MCF 10A (cell line): Measurements from ENCODE around the gene FREY1. TPM values are rescaled to one million over a fixed set of nuclear protein-coding genes. Genes with fewer than 3 reads are reported as not detected.

Experiments
- BruUV-seq: library from RNA; stranded (reverse); fragments of 400-500 nt; replicated peaks from 2 replicates; lab custom pipeline; 2021; lab: Mats Ljungman, UMichigan
- CTCF ChIA-PET: fragments of 300-600 bp; sonication (Branson Sonifier 250); formaldehyde crosslinking; extraction: SDS; loops from one replicate; lab custom pipeline; 2021; ENCODE audit warnings: antibody characterized with exemption, inconsistent platforms; lab: Yijun Ruan, JAX
- POLR2A ChIA-PET: fragments of 300-600, 350-650 bp; sonication (Branson Sonifier 250); formaldehyde crosslinking; extraction: SDS; loops from one replicate; lab custom pipeline; 2020; ENCODE audit warnings: antibody characterized with exemption, inconsistent platforms; lab: Yijun Ruan, JAX
- DNase-seq: peaks from one replicate; pipeline ENCODE4 v3.0.0-alpha.2; 2018; ENCODE audit not compliant: unreplicated experiment
- H3K27ac Mint-ChIP-seq: one replicate; pipeline ENCODE4 v1.8.0; 2022; ENCODE audit warnings: mild to moderate bottlenecking, low read depth, mixed read lengths; ENCODE audit not compliant: unreplicated experiment
- H3K27me3 Mint-ChIP-seq: one replicate; pipeline ENCODE4 v1.8.0; 2022; ENCODE audit warnings: mixed read lengths; ENCODE audit not compliant: insufficient read depth, unreplicated experiment
- H3K36me3 Mint-ChIP-seq: one replicate; pipeline ENCODE4 v1.8.0; 2022; ENCODE audit warnings: mild to moderate bottlenecking, moderate library complexity, mixed read lengths; ENCODE audit not compliant: insufficient read depth, unreplicated experiment
- H3K4me1 Mint-ChIP-seq: one replicate; pipeline ENCODE4 v1.8.0; 2022; ENCODE audit warnings: mixed read lengths; ENCODE audit not compliant: insufficient read depth, unreplicated experiment
- H3K4me3 Mint-ChIP-seq: one replicate; pipeline ENCODE4 v1.8.0; 2022; ENCODE audit warnings: mild to moderate bottlenecking, moderate library complexity, mixed read lengths; ENCODE audit not compliant: unreplicated experiment
- H3K9me3 Mint-ChIP-seq: one replicate; pipeline ENCODE4 v1.8.0; 2022; ENCODE audit warnings: mixed read lengths; ENCODE audit not compliant: unreplicated experiment
- intact Hi-C: fragments of 100-400 bp; cut with micrococcal nuclease; formaldehyde crosslinking; loops from 2 replicates; pipeline ENCODE4 v1.14.1; 2022
- total RNA-seq: library from RNA; stranded (reverse); gene quantifications from 2 replicates; pipeline ENCODE4 v1.2.3, GENCODE V29; 2022
- TF ChIP-seq, protein P1 (sequence below): fragments of 200-600 bp; IDR thresholded peaks from one replicate; pipeline ENCODE4 v1.8.0; 2022; ENCODE audit warnings: antibody characterized with exemption, mild to moderate bottlenecking; ENCODE audit not compliant: unreplicated experiment

Gene FREY1
- total RNA-seq, 1 experiment from 2014 or later = 1.3 TPM

DNA sequence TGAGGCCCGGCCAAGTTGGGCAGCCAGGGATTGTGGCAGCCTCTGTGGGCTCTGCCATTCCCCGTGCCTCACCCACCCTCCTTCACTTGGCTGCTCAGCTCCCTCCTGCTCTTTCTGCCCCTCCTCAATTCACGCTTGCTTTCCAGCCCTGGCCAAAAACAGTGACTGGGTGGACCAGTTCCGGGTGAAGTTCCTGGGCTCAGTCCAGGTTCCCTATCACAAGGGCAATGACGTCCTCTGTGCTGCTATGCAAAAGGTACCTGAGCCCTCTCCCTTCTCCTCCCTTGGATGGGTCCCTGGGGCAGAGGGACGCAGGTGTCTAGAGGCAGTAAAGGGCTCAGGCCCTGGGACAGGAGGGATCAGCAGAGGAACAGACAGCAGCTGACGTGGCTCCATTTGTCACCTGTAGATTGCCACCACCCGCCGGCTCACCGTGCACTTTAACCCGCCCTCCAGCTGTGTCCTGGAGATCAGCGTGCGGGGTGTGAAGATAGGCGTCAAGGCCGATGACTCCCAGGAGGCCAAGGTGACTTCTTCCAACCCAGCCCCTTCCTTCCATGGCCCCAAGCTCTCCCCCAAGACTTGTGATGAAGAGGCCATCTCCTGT lies 2.7 kb downstream of the FREY1 start:
- no TSS peak for BruUV-seq
- intact Hi-C loops = no loop called here
- peaks cover 8% of the 10 kb centered on the region for H3K4me1 Mint-ChIP-seq
- H3K36me3 Mint-ChIP-seq = peaks cover 22% of the 10 kb centered on the region
- H3K9me3 Mint-ChIP-seq = no peaks in the 10 kb centered on the region
- POLR2A ChIA-PET = interaction anchor here (1.2 to 2.7 kb wide), 2 partner anchors 13 to 27 kb away, joined by 3 to 10 read pairs; partner anchors contain the start of gene PEX16
- CTCF ChIA-PET = interaction anchor here (0.6 kb wide), 1 partner anchor 1322 kb away, joined by 3 read pairs; no protein-coding TSS in a partner anchor
- H3K4me3 Mint-ChIP-seq = no peak overlapping the region
- H3K27me3 Mint-ChIP-seq = no peaks in the 10 kb centered on the region
- H3K27ac Mint-ChIP-seq = no peak overlapping the region
- DNase-seq = no peak
- TF ChIP-seq, protein P1, sequence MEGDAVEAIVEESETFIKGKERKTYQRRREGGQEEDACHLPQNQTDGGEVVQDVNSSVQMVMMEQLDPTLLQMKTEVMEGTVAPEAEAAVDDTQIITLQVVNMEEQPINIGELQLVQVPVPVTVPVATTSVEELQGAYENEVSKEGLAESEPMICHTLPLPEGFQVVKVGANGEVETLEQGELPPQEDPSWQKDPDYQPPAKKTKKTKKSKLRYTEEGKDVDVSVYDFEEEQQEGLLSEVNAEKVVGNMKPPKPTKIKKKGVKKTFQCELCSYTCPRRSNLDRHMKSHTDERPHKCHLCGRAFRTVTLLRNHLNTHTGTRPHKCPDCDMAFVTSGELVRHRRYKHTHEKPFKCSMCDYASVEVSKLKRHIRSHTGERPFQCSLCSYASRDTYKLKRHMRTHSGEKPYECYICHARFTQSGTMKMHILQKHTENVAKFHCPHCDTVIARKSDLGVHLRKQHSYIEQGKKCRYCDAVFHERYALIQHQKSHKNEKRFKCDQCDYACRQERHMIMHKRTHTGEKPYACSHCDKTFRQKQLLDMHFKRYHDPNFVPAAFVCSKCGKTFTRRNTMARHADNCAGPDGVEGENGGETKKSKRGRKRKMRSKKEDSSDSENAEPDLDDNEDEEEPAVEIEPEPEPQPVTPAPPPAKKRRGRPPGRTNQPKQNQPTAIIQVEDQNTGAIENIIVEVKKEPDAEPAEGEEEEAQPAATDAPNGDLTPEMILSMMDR = no peak

DNA sequence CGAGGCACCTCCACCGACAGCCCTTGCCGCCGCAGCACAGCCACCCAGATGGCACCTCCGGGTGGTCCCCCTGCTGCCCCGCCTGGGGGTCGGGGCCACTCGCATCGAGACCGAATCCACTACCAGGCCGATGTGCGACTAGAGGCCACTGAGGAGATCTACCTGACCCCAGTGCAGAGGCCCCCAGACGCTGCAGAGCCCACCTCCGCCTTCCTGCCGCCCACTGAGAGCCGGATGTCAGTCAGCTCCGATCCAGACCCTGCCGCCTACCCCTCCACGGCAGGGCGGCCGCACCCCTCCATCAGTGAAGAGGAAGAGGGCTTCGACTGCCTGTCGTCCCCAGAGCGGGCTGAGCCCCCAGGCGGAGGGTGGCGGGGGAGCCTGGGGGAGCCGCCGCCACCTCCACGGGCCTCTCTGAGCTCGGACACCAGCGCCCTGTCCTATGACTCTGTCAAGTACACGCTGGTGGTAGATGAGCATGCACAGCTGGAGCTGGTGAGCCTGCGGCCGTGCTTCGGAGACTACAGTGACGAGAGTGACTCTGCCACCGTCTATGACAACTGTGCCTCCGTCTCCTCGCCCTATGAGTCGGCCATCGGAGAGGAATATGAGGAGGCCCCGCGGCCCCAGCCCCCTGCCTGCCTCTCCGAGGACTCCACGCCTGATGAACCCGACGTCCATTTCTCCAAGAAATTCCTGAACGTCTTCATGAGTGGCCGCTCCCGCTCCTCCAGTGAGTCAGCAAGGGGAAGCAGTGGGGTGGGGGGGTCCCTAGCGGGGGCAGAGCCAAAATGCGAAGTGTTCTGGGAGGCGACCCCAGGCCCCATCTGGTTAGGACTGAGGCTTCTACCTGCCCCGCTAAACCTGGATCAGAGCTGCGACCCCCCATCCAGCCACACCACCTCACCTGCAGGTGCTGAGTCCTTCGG lies 4.4 kb downstream of the FREY1 start:
- peaks cover 8% of the 10 kb centered on the region for H3K4me1 Mint-ChIP-seq
- ChIA-PET POLR2A (no interaction called here), CTCF (no interaction called here)
- H3K27me3 Mint-ChIP-seq = no peaks in the 10 kb centered on the region
- no TSS peak for BruUV-seq
- TF ChIP-seq, protein P1 = no peak
- no peak for DNase-seq
- intact Hi-C loops = no loop called here
- no peak overlapping the region for H3K27ac Mint-ChIP-seq
- no peaks in the 10 kb centered on the region for H3K9me3 Mint-ChIP-seq
- no peak overlapping the region for H3K4me3 Mint-ChIP-seq
- H3K36me3 Mint-ChIP-seq = peaks cover 22% of the 10 kb centered on the region

DNA sequence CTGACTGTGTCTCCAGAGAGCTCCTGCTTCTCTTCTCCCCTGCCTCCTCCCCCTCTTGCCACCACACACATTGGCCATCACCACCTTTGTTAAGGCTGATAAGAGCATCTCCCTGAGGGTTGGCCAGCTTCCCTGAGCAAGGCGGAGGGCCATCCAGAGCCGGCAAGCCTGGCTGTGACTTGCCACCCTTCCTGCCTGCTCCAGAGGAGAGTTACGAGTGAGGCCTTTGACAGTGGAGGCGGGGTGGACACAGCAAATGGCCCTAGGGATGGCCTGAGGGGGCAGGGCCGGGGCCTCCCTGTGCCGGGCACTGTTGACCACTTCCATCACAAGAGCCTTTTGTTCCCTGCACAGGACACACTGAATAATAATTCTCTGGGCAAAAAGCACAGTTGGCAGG lies 5.4 kb downstream of the FREY1 start:
- TF ChIP-seq, protein P1 = no peak
- CTCF ChIA-PET = interaction anchor here (1.0 kb wide), 1 partner anchor 12 kb away, joined by 5 read pairs; no protein-coding TSS in a partner anchor
- H3K27me3 Mint-ChIP-seq = no peaks in the 10 kb centered on the region
- peaks cover 8% of the 10 kb centered on the region for H3K4me1 Mint-ChIP-seq
- no peak overlapping the region for H3K4me3 Mint-ChIP-seq
- no TSS peak for BruUV-seq
- POLR2A ChIA-PET = interaction anchor here (1.4 kb wide), 1 partner anchor 17 kb away, joined by 5 read pairs; the partner anchor contains the start of gene PEX16
- H3K9me3 Mint-ChIP-seq = no peaks in the 10 kb centered on the region
- H3K27ac Mint-ChIP-seq = no peak overlapping the region
- no peak for DNase-seq
- peaks cover 19% of the 10 kb centered on the region for H3K36me3 Mint-ChIP-seq
- intact Hi-C loops = no loop called here
